Measurements from ENCODE around the gene GCNT1. TPM values are rescaled to one million over a fixed set of nuclear protein-coding genes. Genes with fewer than 3 reads are reported as not detected.
"Not testable (repeated sequence)": the region's sequence is repeated elsewhere in the genome, so short reads cannot be mapped to it uniquely, and the experiment has no call there.

GCNT1 gene
- 9.9 TPM for total RNA-seq

DNA sequence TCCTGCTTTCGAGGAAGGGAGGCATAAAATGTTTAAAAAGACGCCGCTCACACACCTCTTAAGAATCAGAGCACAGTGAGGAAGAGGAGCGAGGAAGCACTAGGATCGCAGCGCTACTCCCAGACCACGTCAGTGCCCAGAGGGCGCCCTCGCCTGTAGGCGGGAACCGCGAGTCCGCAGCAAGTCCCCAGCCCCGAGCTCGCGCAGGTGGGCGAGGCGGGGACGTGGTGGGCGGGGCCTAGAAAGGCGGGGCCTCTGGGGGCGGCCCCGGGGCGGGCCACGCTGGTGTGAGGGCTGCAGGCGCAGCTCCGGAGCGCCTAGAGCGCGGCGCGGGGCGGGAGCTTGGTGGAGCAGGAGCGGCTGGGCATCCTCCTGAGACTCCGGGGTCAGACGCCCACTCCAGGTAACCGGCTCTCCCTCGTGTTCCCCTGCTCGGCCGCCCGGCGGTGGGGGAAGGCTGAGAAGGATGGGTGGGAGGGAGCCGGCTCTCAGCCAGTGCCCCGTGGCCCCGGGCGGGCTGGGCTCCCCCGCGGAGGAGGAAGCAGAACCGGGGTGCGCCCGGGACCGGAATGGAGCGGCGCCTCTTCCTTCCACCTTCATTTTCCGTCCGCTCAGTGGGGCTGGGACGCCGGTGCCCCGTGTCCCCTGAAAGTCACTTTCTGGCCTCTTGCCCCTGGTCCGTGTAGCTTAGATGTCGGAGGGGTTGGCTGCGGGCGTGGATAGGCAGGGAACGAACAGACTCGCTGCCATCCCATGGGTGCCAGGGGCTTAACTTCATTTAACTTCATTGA is at the start of gene GCNT1:
Gene GCNT1, plus strand, starts transcription at position 280 of the 791 bp plus-strand sequence. CDS start 43,200 bp downstream, outside the sequence.
- peak; percentile 89 for DNase-seq (ENCODE audit: low spot score)

- DNase-seq (ENCODE audit: low spot score) = no peak
Observed at GRCh38 chr9:76412638-76413037, 46.3 kb upstream of the GCNT1 start.

DNA sequence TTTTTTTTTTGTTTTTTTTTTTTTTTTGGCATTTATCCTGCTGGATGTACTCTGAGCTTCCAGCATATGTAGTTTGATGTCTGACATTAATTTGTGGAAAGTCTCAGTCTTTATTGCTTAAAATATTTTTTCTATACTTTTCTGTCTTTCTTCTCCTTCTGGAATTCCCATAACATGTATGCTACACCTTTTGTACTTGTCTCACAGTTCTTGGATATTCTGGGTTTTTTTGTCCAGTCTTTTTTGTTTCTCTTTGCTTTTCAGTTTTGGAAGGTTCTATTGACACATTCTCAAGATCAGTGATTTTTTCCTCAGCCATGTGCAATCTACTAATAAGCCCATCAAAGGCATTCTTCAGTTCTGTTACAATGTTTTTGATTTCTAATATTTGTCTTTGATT is 45.3 kb upstream of the GCNT1 start:
- no peak for DNase-seq (ENCODE audit: low spot score)

GRCh38 chr9:76414661-76415060 is 44.3 kb upstream of the GCNT1 start:
- no peak for DNase-seq (ENCODE audit: low spot score)

DNA sequence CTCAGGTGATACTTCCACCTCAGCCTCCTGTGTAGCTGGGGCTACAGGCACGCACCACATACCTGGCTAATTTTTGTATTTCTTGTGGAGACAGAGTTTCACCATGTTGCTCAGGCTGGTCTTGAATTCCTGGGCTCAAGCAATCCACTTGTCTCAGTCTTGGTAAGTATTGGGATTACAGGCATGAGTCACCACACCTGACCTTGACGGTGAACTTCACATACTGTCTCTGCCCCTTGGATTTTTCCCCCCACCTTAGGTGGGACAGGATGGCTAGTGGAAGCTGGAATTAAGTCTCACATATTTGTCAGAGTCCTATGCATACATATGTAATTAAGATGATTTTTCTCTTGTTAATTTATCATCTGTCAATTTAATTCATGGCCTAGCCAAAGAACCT is 43.8 kb upstream of the GCNT1 start:
- DNase-seq (ENCODE audit: low spot score) = no peak

DNA sequence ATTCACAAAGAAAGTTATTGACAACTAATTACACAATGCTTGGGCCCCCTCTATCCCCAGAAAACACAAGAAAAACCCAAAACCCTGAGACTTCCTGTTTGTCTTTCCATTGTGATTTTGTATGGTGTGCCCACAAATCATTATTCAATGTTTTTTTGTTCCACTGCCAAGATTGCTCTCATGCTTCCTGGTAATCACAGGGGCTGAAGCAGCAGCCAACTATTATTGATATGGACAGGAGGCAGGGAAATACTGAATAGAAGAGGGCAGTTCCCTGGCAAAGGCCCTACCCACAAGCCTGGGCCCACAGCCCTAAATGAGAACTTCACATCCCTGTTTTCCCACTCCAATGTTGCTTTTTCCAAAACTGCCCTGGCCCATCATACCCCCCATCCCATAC is 43.3 kb upstream of the GCNT1 start:
- DNase-seq (ENCODE audit: low spot score) = no peak

DNA sequence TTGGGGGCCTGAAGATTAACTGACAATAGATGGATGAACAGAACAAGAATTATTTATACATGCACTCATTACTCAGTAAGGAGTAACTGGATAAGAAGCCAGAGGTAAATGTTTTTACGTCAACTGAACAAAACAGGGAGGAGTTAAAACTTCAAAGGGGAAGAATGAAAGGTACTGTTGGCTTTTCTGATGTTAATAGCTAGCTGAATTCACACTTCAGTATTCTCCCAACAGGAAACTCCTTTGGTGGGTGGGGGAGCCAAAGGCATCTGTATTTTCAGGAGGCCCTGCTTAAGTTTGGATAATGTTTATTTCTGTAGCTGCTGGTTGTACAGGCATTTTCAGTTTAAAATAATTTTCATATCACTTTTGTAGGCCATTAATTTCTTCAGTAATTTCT is 41.6 kb upstream of the GCNT1 start:
- DNase-seq (ENCODE audit: low spot score) = no peak

- DNase-seq (ENCODE audit: low spot score) = no peak
Observed at GRCh38 chr9:76419782-76420380, 39.1 kb upstream of the GCNT1 start.

DNA sequence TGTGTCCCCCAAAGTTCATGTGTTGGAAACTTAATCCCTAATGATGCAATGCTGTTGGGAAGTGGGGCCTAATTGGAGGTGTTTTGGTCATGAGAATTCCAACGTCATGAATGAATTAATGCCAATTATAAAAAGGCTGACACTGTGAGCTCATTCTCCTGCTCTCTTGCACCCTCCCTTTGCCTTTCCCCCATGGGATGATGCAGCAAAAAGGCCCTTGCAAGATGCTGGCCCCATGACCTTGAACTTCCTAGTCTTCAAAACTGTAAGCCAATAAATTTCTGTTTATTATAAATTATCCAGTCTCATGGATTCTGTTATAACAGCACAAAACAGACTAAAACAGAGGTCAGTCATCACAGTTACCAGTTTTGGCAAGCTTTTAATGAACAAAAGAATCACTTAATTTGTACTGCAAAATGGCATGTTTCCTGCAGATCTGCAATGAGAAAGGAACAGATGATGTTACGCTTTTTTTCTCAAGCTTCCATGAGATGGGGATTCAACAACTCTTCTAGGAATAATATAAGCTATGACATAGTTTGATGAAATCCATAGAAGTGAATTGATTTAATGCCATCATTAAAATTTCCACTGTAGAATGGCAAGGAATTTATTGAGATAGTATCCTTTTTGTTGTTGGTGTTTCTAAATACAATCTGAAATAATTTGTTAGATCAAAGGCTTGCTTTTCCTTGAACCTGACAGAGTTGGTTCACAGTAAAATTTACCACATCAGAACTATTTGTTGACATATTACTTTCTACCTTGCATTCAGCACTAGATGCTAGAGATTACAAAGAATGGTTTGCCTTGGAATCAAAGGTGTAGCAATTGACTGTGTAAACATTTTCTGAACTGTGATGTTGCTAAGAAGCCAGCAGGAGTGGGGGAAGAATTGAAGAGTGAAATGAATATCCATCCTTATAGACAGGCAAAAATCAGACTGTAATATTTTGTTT is 35.5 kb upstream of the GCNT1 start:
- DNase-seq (ENCODE audit: low spot score) = no peak

GRCh38 chr9:76424491-76424890 is 34.5 kb upstream of the GCNT1 start:
- DNase-seq (ENCODE audit: low spot score) = no peak

DNA sequence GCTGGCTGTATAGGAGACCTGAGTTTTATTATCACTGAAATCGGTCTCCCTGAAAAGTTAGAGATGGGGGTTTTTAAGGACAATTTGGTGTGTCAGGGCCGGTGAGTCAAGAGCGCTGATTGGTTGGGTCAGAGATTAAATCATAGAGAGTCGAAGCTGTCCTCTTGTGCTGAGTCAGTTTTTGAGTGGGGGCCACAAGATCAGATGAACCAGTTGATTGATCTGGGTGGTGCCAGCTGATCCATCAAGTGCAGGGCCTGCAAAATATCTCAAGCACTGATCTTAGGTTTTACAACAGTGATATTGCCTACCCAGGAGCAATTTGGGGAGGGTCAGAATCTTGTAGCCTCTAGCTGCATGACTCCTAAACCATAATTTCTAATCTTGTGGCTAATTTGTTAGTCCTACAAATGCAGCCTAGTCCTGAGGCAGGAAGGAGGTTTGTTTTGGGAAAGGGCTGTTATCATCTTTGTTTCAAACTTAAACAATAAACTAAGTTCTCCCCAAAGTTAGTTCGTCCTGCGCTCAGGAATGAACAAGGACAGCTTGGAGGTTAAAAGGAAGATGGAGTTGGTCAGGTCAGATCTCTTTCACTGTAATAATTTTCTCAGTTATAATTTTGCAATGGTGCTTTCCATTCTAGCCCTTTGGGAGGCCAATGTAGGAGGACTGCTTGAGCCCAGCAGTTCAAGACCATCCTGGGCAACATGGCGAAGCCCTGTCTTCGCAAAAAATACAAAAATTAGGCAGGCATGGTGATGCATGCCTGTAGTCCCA is 33.1 kb upstream of the GCNT1 start:
- DNase-seq (ENCODE audit: low spot score) = no peak

GRCh38 chr9:76426807-76427419 is 32.1 kb upstream of the GCNT1 start:
- no peak for DNase-seq (ENCODE audit: low spot score)

DNA sequence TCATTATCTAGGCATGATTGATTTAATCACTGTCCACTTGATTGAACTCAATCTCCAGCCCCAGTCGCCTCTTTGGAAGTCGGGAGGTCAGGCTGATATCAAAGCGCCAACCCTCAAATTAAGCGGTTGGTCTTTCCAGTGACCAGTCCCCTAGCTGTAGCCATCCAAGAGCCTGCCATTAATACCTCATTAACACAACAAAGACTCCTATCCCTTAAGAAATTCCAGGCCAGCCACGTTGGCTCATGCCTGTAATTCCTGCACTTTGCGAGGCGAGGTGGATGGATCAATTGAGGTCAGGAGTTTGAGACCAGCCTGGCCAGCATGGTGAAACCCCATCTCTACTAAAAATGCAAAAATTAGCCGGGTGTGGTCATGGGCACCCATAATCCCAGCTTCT is 27.4 kb upstream of the GCNT1 start:
- DNase-seq (ENCODE audit: low spot score) = no peak

- no peak for DNase-seq (ENCODE audit: low spot score)
Observed at GRCh38 chr9:76433406-76433805, 25.6 kb upstream of the GCNT1 start.

- no peak for DNase-seq (ENCODE audit: low spot score)
Observed at GRCh38 chr9:76433836-76434235, 25.1 kb upstream of the GCNT1 start.

DNA sequence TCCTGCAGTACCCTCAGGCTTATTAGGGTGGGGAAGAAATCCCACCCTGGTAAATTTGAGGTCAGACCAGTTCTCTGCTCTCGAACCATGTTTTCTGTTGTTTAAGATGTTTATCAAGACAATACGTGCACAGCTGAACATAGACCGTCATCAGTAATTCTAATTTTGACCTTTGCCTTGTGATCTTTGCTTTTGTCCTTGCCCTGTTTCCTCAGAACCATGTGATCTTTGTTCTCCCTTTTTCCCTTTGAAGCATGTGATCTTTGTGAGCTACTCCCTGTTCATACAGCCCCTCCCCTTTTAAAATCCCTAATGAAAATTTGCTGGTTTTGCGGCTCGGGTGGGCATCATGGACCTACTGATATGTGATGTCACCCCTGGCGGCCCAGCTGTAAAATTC is 24.1 kb upstream of the GCNT1 start:
- DNase-seq (ENCODE audit: low spot score) = not testable (repeated sequence)

DNA sequence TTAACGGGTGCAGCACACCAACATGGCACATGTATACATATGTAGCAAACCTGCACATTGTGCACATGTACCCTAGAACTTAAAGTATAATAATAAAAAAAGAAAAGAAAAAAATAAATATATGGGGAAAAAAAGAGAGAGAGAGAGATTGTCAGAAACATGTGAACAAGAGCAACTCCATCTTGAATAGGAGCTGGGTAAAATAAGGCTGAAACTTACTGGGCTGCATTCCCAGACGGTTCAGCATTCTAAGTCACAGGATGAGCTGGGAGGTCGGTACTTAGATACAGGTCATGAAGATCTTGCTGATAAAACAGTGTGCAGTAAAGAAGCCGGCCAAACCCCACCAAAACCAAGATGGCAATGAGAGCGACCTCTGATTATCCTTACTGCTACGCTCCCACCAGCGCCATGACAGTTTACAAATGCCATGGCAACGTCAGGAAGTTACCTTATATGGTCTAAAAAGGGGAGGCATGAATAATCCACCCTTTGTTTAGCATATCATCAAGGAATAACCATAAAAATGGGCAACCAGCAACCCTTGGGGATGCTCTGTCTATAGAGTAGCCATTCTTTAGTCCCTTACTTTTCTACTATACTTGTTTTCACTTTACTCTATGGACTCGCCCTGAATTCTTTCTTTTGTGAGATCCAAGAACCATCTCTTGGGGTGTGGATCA is 21.8 kb upstream of the GCNT1 start:
- DNase-seq (ENCODE audit: low spot score) = not testable (repeated sequence)

- no peak for DNase-seq (ENCODE audit: low spot score)
Observed at GRCh38 chr9:76438841-76439588, 20.0 kb upstream of the GCNT1 start.

DNA sequence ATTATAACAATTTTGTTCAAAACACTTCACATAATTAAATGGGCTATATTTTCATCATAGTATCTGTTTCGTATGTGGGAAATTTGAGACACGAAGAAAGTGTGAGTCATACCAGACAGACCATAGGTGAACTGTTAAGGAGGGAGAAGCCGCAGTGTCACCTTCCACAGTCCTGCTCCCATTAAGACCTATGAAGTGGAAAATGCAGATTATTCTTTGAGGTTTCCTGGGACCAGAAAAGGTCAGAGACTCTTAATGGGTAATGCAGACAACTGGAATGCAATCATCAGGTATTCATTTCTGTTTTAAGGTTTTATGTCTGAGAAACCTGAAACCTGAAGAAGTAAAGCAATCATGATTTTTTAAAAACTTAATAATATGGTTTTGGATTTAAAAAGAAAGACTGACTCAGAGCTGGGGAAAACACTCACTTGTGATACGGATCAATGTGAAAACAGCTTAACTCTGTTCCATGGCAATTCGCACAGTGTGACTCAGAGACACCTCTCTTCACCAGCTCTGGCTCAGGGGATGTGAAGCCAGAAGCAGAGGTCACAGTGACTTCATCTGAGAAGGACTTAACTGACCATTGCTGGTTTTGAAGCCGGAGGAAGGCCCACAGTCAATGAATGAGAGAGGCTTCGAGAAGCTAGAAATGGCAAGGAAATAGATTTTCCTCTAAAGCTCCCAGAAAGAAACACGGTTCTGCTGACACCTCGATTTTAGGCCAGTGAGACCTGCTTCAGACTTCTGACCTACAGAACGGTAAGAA is 17.2 kb upstream of the GCNT1 start:
- no peak for DNase-seq (ENCODE audit: low spot score)

Measured in ureter (tissue), 1 donor.